Measurements from ENCODE around the gene GGTA1. TPM values are rescaled to one million over a fixed set of nuclear protein-coding genes. Genes with fewer than 3 reads are reported as not detected.
A peak's percentile ranks its signal among the peaks of the same experiment; 100 is the strongest.

The GGTA1 gene
- total RNA-seq, 2 donors from 2014 or later: 0.94 to 4.2 TPM

GRCh38 chr9:121499177-121499426 lies 542 bp downstream of the GGTA1 start:
- Histone ChIP-seq H3K36me3 (no peaks in the 10 kb centered on the region), H3K27ac (peak overlapping the region; percentile 8), H3K9me3 (no peaks in the 10 kb centered on the region), H3K4me1 (peaks cover 13% of the 10 kb centered on the region), H3K4me3 (peak overlapping the region; percentile 32), H3K27me3 (peaks cover 11% of the 10 kb centered on the region), H3K9ac (ENCODE audit: low read depth in 2 of 2, low read length in 2 of 2) (peak overlapping the region; percentile 6 to 26)
- DNase-seq: no peak
- TF ChIP-seq CTCF (IDR thresholded peaks at IDR 0.05): no peak
- intact Hi-C loops (cut with DNase I): no loop called here

DNA sequence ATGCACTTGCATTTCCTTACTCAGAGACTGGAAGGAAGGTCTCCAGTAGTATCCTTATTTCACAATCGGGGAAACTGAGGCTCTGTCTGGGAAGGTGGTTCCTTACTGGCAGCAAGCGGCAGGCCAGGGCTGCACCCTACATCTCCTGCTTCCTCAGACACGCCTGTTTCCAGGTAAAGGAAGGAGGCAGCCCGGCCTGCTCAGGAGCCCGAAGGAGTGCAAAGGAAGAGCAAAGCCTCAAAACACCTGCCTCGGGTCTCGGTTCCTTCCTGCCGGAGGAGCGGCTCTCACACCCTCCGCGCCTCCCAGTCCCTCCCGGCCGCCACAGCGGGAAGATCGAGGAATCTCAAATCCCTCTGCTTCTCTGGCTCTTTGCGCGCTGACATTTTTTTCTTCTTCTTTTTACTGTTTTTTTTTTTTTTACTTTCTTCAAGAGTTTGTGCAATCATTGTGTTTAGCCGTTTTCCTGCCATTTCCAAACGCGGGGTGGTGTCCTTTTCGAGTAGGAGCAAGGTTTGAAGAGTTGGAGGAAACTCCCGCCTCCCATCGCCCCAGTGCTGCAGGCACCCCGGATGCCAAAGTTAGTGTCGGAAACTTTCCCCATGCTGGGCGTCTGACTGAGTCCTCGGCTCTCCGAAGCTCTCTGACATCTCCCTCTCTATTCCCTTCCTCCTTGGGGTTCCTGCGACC lies 1.0 kb downstream of the GGTA1 start:
- H3K36me3 ChIP-seq: no peaks in the 10 kb centered on the region
- intact Hi-C loops (cut with DNase I): no loop called here
- peak overlapping the region; percentile 8 for H3K27ac ChIP-seq
- peaks cover 13% of the 10 kb centered on the region for H3K4me1 ChIP-seq
- peak overlapping the region; percentile 26 to 50 for H3K9ac ChIP-seq (ENCODE audit: low read depth in 2 of 2, low read length in 2 of 2)
- no peaks in the 10 kb centered on the region for H3K9me3 ChIP-seq
- peak overlapping the region; percentile 32 for H3K4me3 ChIP-seq
- peaks cover 11% of the 10 kb centered on the region for H3K27me3 ChIP-seq
- DNase-seq: peak; percentile 32
- no peak for TF ChIP-seq CTCF (IDR thresholded peaks at IDR 0.05)

DNA sequence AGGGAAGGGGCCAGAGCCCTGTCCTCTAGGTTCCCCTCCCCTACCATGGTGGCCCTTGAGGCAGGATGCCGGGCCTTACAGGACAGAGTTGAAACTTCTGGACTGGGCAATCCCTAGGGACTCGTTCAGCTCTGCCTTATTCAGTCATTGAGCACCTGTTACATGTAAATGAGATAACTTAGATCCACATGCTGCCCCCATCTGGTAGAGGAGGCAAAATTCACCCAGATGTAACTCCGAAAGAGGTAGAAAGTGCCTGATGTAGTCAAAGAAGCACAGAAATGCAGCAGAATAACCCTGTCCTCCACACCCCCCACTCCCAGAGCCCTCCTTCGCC lies 1.5 kb downstream of the GGTA1 start:
- Histone ChIP-seq H3K4me1 (peaks cover 13% of the 10 kb centered on the region), H3K36me3 (no peaks in the 10 kb centered on the region), H3K9ac (ENCODE audit: low read depth in 2 of 2, low read length in 2 of 2) (peak overlapping the region in 1 of 2 donors; percentile 50), H3K9me3 (no peaks in the 10 kb centered on the region), H3K27me3 (peaks cover 11% of the 10 kb centered on the region), H3K27ac (no peak overlapping the region), H3K4me3 (peak overlapping the region; percentile 32)
- peak; percentile 79 for DNase-seq
- peak; percentile 53 for TF ChIP-seq CTCF (IDR thresholded peaks at IDR 0.05)
- intact Hi-C loops (cut with DNase I): no loop called here

DNA sequence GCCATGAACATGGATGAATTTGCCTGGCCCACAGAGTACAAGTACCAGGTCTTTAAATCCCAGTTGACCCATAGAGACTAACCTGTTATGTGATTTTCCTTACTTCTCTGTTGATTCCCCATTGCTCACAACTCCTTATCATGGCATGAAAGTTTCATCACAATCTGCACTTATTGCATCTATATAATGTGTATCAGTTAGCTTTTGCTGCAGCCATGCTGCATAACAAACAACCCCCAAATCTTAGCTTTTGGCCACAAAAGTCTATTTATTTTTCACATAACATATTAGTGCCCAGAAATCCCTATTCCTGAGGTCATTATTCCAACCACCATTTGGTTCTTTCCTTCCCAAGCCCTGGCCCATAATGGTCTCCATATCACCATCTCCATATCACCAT lies 3.7 kb downstream of the GGTA1 start:
- H3K27me3 ChIP-seq: peaks cover 11% of the 10 kb centered on the region
- no peak for DNase-seq
- H3K4me1 ChIP-seq: peaks cover 13% of the 10 kb centered on the region
- no peak overlapping the region for H3K4me3 ChIP-seq
- H3K9me3 ChIP-seq: no peaks in the 10 kb centered on the region
- TF ChIP-seq CTCF (IDR thresholded peaks at IDR 0.05): no peak
- no peak overlapping the region for H3K27ac ChIP-seq
- intact Hi-C loops (cut with DNase I): no loop called here
- H3K9ac ChIP-seq (ENCODE audit: low read depth in 2 of 2, low read length in 2 of 2): no peak overlapping the region
- no peaks in the 10 kb centered on the region for H3K36me3 ChIP-seq

- Histone ChIP-seq H3K9ac (ENCODE audit: low read depth in 2 of 2, low read length in 2 of 2) (no peak overlapping the region), H3K4me1 (peaks cover 6% of the 10 kb centered on the region), H3K27ac (no peak overlapping the region), H3K27me3 (peaks cover under 1% of the 10 kb centered on the region), H3K36me3 (no peaks in the 10 kb centered on the region), H3K9me3 (no peaks in the 10 kb centered on the region), H3K4me3 (no peak overlapping the region)
- no peak for TF ChIP-seq CTCF (IDR thresholded peaks at IDR 0.05)
- intact Hi-C loops (cut with DNase I): no loop called here
- no peak for DNase-seq
These were observed 5.5 kb downstream of the GGTA1 start for GRCh38 chr9:121494192-121494591.

Measured in colonic mucosa (tissue), 4 donors.